GM23338 (cell line): ENCODE data around the gene CDCA4. TPM values are rescaled to one million over a fixed set of nuclear protein-coding genes. Genes with fewer than 3 reads are reported as not detected.

ENCODE experiments used
- ATAC-seq: fragments of 200-7000 bp; cut with Tn5 transposase; 3 replicates; pipeline ENCODE4 v1.9.1; 2020
- DNase-seq: peaks from one replicate; pipeline ENCODE4 v3.0.0-alpha.2; 2015; ENCODE audit warnings: low spot score
- H2AFZ ChIP-seq: fragments of 200-600 bp; sonication (generic); 2 replicates; pipeline ENCODE4 v1.8.0; 2016; ENCODE audit warnings: antibody characterized with exemption, mild to moderate bottlenecking, moderate library complexity
- H3F3A ChIP-seq: fragments of 200-600 bp; sonication (generic); replicated peaks from 2 replicates; pipeline ENCODE4 v1.8.0; 2017; ENCODE audit warnings: antibody characterized with exemption, mixed run types, low read depth
- H3K27ac ChIP-seq: fragments of 200-600 bp; sonication (generic); 2 replicates; pipeline ENCODE4 v1.6.1; 2016; ENCODE audit warnings: low read depth
- H3K27me3 ChIP-seq: fragments of 200-600 bp; sonication (generic); 2 replicates; pipeline ENCODE4 v1.8.0; 2016; ENCODE audit warnings: mild to moderate bottlenecking, mixed run types, moderate library complexity; ENCODE audit not compliant: insufficient read depth
- H3K36me3 ChIP-seq: fragments of 200-600 bp; sonication (generic); 2 replicates; pipeline ENCODE4 v1.8.0; 2016; ENCODE audit warnings: mild to moderate bottlenecking; ENCODE audit not compliant: insufficient read depth
- H3K4me1 ChIP-seq: fragments of 200-600 bp; sonication (generic); 2 replicates; pipeline ENCODE4 v1.8.0; 2016; ENCODE audit warnings: mild to moderate bottlenecking, moderate library complexity; ENCODE audit not compliant: insufficient read depth
- H3K4me2 ChIP-seq: fragments of 200-600 bp; sonication (generic); 2 replicates; pipeline ENCODE4 v1.7.1; 2017; ENCODE audit warnings: mixed run types
- H3K4me3 ChIP-seq: fragments of 200-600 bp; sonication (generic); 2 replicates; pipeline ENCODE4 v1.6.1; 2016; ENCODE audit warnings: mixed run types
- H3K79me2 ChIP-seq: fragments of 200-600 bp; sonication (generic); replicated peaks from 2 replicates; pipeline ENCODE4 v1.8.0; 2017; ENCODE audit warnings: mild to moderate bottlenecking; ENCODE audit not compliant: insufficient read depth
- H3K9me2 ChIP-seq: fragments of 200-600 bp; sonication (generic); 2 replicates; pipeline ENCODE4 v1.8.0; 2017; ENCODE audit not compliant: insufficient read depth
- H4K20me1 ChIP-seq: fragments of 200-600 bp; sonication (generic); replicated peaks from 2 replicates; pipeline ENCODE4 v1.8.0; 2017; ENCODE audit warnings: mild to moderate bottlenecking; ENCODE audit not compliant: insufficient read depth
- H3K27ac Mint-ChIP-seq: 2 replicates; pipeline ENCODE4 v1.8.0; 2020; ENCODE audit warnings: inconsistent platforms, mild to moderate bottlenecking, moderate library complexity, mixed read lengths
- H3K27me3 Mint-ChIP-seq: 3 replicates; pipeline ENCODE4 v1.8.0; 2022; ENCODE audit warnings: low read depth, mild to moderate bottlenecking, moderate library complexity, mixed read lengths, inconsistent platforms; ENCODE audit not compliant: insufficient read depth, poor library complexity
- H3K36me3 Mint-ChIP-seq: 3 replicates; pipeline ENCODE4 v1.8.0; 2021; ENCODE audit warnings: low read depth, mild to moderate bottlenecking, inconsistent platforms, moderate library complexity, mixed read lengths
- H3K4me1 Mint-ChIP-seq: 3 replicates; pipeline ENCODE4 v1.8.0; 2020; ENCODE audit warnings: mild to moderate bottlenecking, inconsistent platforms, mixed read lengths
- H3K4me3 Mint-ChIP-seq: 3 replicates; pipeline ENCODE4 v1.8.0; 2021; ENCODE audit warnings: moderate library complexity, mild to moderate bottlenecking, inconsistent platforms, mixed read lengths
- H3K9me3 Mint-ChIP-seq: 3 replicates; pipeline ENCODE4 v1.8.0; 2020; ENCODE audit warnings: moderate library complexity, mild to moderate bottlenecking, inconsistent platforms, mixed read lengths
- CREB1 ChIP-seq: fragments of 250-450 bp; sonication (Bioruptor Pico); IDR thresholded peaks from 2 replicates; pipeline ENCODE4 v1.5.0; 2020; ENCODE audit warnings: low read depth, mild to moderate bottlenecking, moderate library complexity
- CTCF ChIP-seq, 2 experiments: fragments of 200-600 bp in 1 of 2; sonication (generic) in 1 of 2; conservative IDR thresholded peaks; 2 replicates each; pipeline versions ENCODE4 v1.5.1 to v1.6.1; 2016 to 2017; ENCODE audit warnings: antibody characterized with exemption in 2 of 2, low read depth in 2 of 2, mild to moderate bottlenecking in 2 of 2, moderate library complexity in 1 of 2
- EZH2 ChIP-seq: fragments of 200-600 bp; sonication (generic); IDR thresholded peaks from one replicate; pipeline ENCODE4 v1.8.0; 2017; ENCODE audit warnings: antibody characterized with exemption, mild to moderate bottlenecking, low read depth; ENCODE audit not compliant: unreplicated experiment
- EZH2phosphoT487 ChIP-seq: fragments of 200-600 bp; sonication (generic); IDR thresholded peaks from one replicate; pipeline ENCODE4 v1.8.1; 2018; ENCODE audit warnings: antibody characterized with exemption; ENCODE audit not compliant: unreplicated experiment
- POLR2AphosphoS5 ChIP-seq: IDR thresholded peaks from 2 replicates; pipeline ENCODE4 v1.6.1; 2016; ENCODE audit warnings: antibody characterized with exemption, low read depth
- STAT1 ChIP-seq: IDR thresholded peaks from one replicate; pipeline ENCODE4 v1.6.1; 2016; ENCODE audit warnings: antibody characterized with exemption; ENCODE audit not compliant: unreplicated experiment
- ZNF331 ChIP-seq: fragments of 250-450 bp; sonication (Bioruptor Pico); IDR thresholded peaks from 2 replicates; pipeline ENCODE4 v1.5.0; 2020; ENCODE audit warnings: low read depth, mild to moderate bottlenecking, moderate library complexity
- polyA plus RNA-seq: library from polyadenylated mRNA; unstranded; fragments of >200 nt; fragmentation: Nextera tagmentation; extraction: Ambion mirVana; gene quantifications from 2 replicates; pipeline ENCODE4 v1.2.1, GENCODE V29; 2016
- total RNA-seq: library from RNA; depleted of rRNA; stranded (reverse); fragments of >200 nt; shearing (Covaris generic); gene quantifications from 2 replicates; pipeline ENCODE4 v1.2.3, GENCODE V29; 2014
- TF ChIP-seq, protein P1 (sequence below): IDR thresholded peaks from one replicate; pipeline ENCODE4 v1.6.1; 2018; ENCODE audit warnings: antibody characterized with exemption; ENCODE audit not compliant: unreplicated experiment
- TF ChIP-seq, protein P2 (sequence below): IDR thresholded peaks from 2 replicates; pipeline ENCODE4 v1.6.1; 2016; ENCODE audit warnings: antibody characterized with exemption

Gene CDCA4
- total and polyA plus RNA-seq, 2 experiments from 2014 or later: 32.6 to 70.7 TPM

DNA sequence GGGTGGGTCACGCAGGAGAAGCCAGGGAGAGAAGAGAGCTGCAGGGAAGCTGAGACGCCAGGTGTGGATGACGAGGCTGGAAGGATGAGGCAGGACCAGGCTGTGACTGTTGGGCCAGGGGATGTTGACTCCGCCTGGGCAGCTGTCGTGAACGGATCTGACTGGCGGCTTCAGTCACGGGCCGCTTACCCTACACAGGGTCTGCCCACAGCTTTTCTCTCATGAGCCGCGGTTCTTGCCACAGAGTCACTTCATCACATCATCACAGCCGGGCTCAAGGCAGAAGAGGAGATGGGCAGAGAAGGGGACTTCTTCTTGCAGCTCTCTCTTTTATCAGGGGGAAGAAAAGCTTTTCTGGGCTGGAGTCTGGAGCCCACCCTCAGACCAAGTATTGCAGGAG lies 27.6 kb downstream of the CDCA4 start (continued):
- TF ChIP-seq, protein P1, sequence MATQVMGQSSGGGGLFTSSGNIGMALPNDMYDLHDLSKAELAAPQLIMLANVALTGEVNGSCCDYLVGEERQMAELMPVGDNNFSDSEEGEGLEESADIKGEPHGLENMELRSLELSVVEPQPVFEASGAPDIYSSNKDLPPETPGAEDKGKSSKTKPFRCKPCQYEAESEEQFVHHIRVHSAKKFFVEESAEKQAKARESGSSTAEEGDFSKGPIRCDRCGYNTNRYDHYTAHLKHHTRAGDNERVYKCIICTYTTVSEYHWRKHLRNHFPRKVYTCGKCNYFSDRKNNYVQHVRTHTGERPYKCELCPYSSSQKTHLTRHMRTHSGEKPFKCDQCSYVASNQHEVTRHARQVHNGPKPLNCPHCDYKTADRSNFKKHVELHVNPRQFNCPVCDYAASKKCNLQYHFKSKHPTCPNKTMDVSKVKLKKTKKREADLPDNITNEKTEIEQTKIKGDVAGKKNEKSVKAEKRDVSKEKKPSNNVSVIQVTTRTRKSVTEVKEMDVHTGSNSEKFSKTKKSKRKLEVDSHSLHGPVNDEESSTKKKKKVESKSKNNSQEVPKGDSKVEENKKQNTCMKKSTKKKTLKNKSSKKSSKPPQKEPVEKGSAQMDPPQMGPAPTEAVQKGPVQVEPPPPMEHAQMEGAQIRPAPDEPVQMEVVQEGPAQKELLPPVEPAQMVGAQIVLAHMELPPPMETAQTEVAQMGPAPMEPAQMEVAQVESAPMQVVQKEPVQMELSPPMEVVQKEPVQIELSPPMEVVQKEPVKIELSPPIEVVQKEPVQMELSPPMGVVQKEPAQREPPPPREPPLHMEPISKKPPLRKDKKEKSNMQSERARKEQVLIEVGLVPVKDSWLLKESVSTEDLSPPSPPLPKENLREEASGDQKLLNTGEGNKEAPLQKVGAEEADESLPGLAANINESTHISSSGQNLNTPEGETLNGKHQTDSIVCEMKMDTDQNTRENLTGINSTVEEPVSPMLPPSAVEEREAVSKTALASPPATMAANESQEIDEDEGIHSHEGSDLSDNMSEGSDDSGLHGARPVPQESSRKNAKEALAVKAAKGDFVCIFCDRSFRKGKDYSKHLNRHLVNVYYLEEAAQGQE: no peak
- TF ChIP-seq EZH2 (no peak), POLR2AphosphoS5 (no peak), ZNF331 (CRISPR knock-in tag) (no peak)

GRCh38 chr14:104992501-104992900 lies 28.4 kb downstream of the CDCA4 start:
- no peaks in the 10 kb centered on the region for H3K79me2 ChIP-seq
- ATAC-seq: no peak
- no peak overlapping the region for H3K4me3 ChIP-seq
- DNase-seq: no peak
- Mint-ChIP-seq H3K9me3 (no peaks in the 10 kb centered on the region; the same call in 2 of the 3 replicates), H3K36me3 (peaks cover 10% of the 10 kb centered on the region; the same call in 2 of the 3 replicates), H3K27ac (no peak overlapping the region), H3K4me3 (no peak overlapping the region; the same call in 2 of the 3 replicates), H3K27me3 (peaks cover 13% of the 10 kb centered on the region), H3K4me1 (no peaks in the 10 kb centered on the region; the same call in 2 of the 3 replicates)
- TF ChIP-seq, protein P2, sequence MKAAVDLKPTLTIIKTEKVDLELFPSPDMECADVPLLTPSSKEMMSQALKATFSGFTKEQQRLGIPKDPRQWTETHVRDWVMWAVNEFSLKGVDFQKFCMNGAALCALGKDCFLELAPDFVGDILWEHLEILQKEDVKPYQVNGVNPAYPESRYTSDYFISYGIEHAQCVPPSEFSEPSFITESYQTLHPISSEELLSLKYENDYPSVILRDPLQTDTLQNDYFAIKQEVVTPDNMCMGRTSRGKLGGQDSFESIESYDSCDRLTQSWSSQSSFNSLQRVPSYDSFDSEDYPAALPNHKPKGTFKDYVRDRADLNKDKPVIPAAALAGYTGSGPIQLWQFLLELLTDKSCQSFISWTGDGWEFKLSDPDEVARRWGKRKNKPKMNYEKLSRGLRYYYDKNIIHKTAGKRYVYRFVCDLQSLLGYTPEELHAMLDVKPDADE: no peak
- TF ChIP-seq POLR2AphosphoS5 (no peak), EZH2phosphoT487 (no peak), CREB1 (no peak), STAT1 (no peak), CTCF (conservative IDR thresholded peaks at IDR 0.05; ENCODE audit: low read depth in 2 of 2) (no peak)
- TF ChIP-seq, protein P1: no peak
- H4K20me1 ChIP-seq: no peaks in the 10 kb centered on the region
- H3F3A ChIP-seq: no peaks in the 10 kb centered on the region
- no peaks in the 10 kb centered on the region for H3K27me3 ChIP-seq
- no peak overlapping the region for H3K4me2 ChIP-seq
- H3K36me3 ChIP-seq: no peaks in the 10 kb centered on the region
- H3K4me1 ChIP-seq: no peaks in the 10 kb centered on the region
- H3K9me2 ChIP-seq: no peaks in the 10 kb centered on the region
- no peak overlapping the region for H3K27ac ChIP-seq
- H2AFZ ChIP-seq: no peak overlapping the region
